ENCODE results near the gene MYO9B. TPM values are rescaled to one million over a fixed set of nuclear protein-coding genes. Genes with fewer than 3 reads are reported as not detected.

The MYO9B gene
- total RNA-seq, 1 donor from 2014 or later, result 205 TPM

DNA sequence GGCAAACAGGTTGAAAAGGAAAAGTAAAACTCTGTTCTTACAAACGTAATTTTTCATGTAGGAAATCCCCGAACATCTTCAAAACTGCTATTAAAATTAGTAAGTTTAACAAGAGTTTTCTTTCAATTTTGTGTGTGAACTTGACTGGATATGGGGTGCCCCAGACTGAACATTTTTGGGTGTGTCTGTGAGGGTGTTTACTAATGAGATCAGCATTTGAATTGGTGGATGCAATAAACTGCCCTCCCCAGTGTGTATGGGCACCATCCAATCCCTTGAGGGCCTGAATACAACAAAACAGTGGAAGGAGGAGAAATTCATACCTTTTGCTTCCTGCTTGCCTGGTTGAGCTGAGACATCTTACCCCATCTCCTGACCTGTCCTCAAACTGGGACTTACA lies 12.1 kb upstream of the MYO9B start:
- TF ChIP-seq, protein P1, sequence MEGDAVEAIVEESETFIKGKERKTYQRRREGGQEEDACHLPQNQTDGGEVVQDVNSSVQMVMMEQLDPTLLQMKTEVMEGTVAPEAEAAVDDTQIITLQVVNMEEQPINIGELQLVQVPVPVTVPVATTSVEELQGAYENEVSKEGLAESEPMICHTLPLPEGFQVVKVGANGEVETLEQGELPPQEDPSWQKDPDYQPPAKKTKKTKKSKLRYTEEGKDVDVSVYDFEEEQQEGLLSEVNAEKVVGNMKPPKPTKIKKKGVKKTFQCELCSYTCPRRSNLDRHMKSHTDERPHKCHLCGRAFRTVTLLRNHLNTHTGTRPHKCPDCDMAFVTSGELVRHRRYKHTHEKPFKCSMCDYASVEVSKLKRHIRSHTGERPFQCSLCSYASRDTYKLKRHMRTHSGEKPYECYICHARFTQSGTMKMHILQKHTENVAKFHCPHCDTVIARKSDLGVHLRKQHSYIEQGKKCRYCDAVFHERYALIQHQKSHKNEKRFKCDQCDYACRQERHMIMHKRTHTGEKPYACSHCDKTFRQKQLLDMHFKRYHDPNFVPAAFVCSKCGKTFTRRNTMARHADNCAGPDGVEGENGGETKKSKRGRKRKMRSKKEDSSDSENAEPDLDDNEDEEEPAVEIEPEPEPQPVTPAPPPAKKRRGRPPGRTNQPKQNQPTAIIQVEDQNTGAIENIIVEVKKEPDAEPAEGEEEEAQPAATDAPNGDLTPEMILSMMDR (IDR thresholded peaks at IDR 0.05), result no peak
- H3K9me3 ChIP-seq, result peaks cover 3% of the 10 kb centered on the region
- H3K4me3 ChIP-seq, result no peak overlapping the region
- peaks cover 18% of the 10 kb centered on the region for H3K36me3 ChIP-seq
- no peak for DNase-seq
- H3K27me3 ChIP-seq (ENCODE audit: low read depth), result no peaks in the 10 kb centered on the region
- H3K27ac ChIP-seq, result no peak overlapping the region
- peaks cover 12% of the 10 kb centered on the region for H3K4me1 ChIP-seq
- intact Hi-C loops (cut with DNase I), result loop anchor here (10.0 kb wide), 1 partner anchor 81 kb away; no protein-coding TSS in a partner anchor
- no peak for ATAC-seq

GRCh38 chr19:17069193-17069592 lies 6.4 kb upstream of the MYO9B start:
- TF ChIP-seq, protein P1 (IDR thresholded peaks at IDR 0.05), result no peak
- ATAC-seq, result peak in 1 of 2 donors; percentile 16

DNA sequence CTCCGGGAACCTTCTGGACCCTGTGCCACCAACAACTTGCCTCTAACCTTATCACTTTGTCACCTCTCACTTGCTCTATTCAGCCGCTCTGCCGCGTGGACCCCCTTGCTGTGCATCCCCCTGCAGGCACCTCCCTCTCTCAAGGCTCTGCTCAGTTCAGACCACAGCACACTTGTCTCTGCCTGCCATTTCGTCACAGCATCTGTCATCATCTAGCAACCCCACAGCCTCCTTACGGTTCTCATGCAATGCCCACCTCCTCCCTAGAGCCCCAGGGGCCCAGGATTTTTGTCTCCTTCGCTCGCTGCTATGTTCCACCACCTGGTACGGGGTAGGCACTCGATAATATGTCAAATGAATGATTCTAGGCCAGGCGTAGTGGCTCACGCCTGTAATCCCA lies 5.2 kb upstream of the MYO9B start:
- Histone ChIP-seq H3K27ac (no peak overlapping the region), H3K9me3 (no peaks in the 10 kb centered on the region), H3K4me1 (peaks cover 22% of the 10 kb centered on the region), H3K27me3 (ENCODE audit: low read depth) (no peaks in the 10 kb centered on the region), H3K4me3 (no peak overlapping the region), H3K36me3 (peaks cover 27% of the 10 kb centered on the region)
- DNase-seq (no peak), ATAC-seq (no peak)
- TF ChIP-seq, protein P1 (IDR thresholded peaks at IDR 0.05), result no peak
- intact Hi-C loops (cut with DNase I), result loop anchor here (10.0 kb wide), 1 partner anchor 214 kb away; the partner anchor contains the start of gene ANKLE1

More at GRCh38 chr19:17069193-17069592, 6.4 kb upstream of the MYO9B start:
- intact Hi-C loops (cut with DNase I), result loop anchor here (10.0 kb wide), 1 partner anchor 76 kb away; no protein-coding TSS in a partner anchor
- no peak for DNase-seq
- no peaks in the 10 kb centered on the region for H3K27me3 ChIP-seq (ENCODE audit: low read depth)
- H3K36me3 ChIP-seq, result peaks cover 27% of the 10 kb centered on the region
- H3K9me3 ChIP-seq, result peaks cover 2% of the 10 kb centered on the region
- H3K27ac ChIP-seq, result no peak overlapping the region
- H3K4me3 ChIP-seq, result no peak overlapping the region
- peaks cover 16% of the 10 kb centered on the region for H3K4me1 ChIP-seq

DNA sequence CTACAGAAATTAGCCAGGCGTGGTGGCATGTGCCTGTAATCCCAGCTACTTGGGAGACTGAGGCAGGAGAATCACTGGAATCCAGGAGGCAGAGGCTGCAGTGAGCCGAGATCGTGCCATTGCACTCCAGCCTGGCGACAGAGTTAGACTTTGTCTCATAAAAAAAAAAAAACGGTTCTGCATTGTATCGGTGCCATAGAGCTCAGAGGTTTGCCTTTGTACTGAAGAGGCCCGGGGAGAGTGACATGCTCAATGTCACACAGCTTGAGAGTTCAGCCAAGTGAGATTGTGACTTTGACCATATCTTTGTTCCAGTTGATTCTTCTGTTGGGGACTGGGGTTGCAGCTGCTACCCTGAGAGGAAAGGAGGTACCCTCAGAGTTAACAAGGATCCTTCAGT lies 4.7 kb upstream of the MYO9B start:
- H3K36me3 ChIP-seq, result peaks cover 27% of the 10 kb centered on the region
- TF ChIP-seq, protein P1 (IDR thresholded peaks at IDR 0.05), result no peak
- intact Hi-C loops (cut with DNase I), result loop anchor here (10.0 kb wide), 1 partner anchor 214 kb away; the partner anchor contains the start of gene ANKLE1
- no peaks in the 10 kb centered on the region for H3K27me3 ChIP-seq (ENCODE audit: low read depth)
- no peak overlapping the region for H3K4me3 ChIP-seq
- H3K4me1 ChIP-seq, result peaks cover 22% of the 10 kb centered on the region
- ATAC-seq (no peak), DNase-seq (no peak)
- H3K9me3 ChIP-seq, result no peaks in the 10 kb centered on the region
- no peak overlapping the region for H3K27ac ChIP-seq

DNA sequence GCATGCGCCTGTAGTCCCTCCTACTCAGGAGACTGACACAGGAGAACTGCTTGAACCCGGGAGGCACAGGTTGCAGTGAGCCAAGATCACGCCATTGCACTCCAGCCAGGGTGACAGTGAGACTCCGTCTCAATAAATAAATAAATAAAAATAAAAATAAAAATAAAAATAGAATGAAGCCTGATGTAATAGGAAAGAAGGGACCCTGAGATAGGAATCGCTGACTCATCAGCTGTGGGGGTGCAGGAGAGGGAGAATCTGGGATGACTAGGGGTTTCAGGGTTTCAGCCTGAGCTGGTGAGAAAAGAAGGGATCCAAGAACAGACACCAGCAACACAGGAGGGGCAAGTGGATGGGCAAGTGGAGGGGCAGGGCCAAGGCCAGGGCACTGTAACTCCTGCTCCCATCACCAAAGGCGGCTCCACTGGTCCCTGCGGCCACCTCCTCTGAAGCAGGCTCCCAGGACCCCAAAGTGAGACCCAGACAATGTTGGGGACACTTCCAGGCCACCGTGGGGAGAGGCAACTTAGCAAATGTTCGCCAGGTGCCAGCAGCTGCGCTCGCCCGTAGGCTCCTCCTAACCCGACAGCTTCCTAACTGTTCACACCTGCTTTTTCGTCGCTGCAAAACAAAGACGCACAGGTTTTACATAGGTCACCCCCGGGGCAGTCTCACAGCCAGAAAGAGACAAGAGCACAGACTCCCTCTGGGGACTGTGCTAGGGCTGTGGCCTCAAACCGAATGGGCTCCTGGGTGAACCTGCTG lies 1.5 kb upstream of the MYO9B start:
- Histone ChIP-seq H3K27me3 (ENCODE audit: low read depth) (no peaks in the 10 kb centered on the region), H3K4me1 (peaks cover 35% of the 10 kb centered on the region), H3K36me3 (peaks cover 18% of the 10 kb centered on the region), H3K9me3 (no peaks in the 10 kb centered on the region), H3K4me3 (peak overlapping the region; percentile 76), H3K27ac (peak overlapping the region; percentile 77)
- no peak for ATAC-seq
- DNase-seq, result no peak
- TF ChIP-seq, protein P1 (IDR thresholded peaks at IDR 0.05), result no peak
- intact Hi-C loops (cut with DNase I), result loop anchor here (10.0 kb wide), 1 partner anchor 211 kb away; the partner anchor contains the start of gene ANKLE1

Data from lower lobe of right lung (tissue), 2 donors.